Hematopoietic multipotent progenitor cell (in vitro differentiated cells): ENCODE results near the gene ARHGAP30. TPM values are rescaled to one million over a fixed set of nuclear protein-coding genes. Genes with fewer than 3 reads are reported as not detected.
A peak's percentile ranks its signal among the peaks of the same experiment; 100 is the strongest.
"Not testable (repeated sequence)": the region's sequence is repeated elsewhere in the genome, so short reads cannot be mapped to it uniquely, and the experiment has no call there.

ENCODE experiments used
- DNase-seq, 3 donors: peaks; one replicate each; pipeline ENCODE4 v3.0.0-alpha.2; 2011 to 2015; ENCODE audit warnings: low read depth in 2 of 3, low spot score in 2 of 3
- total RNA-seq: library from RNA; depleted of rRNA; stranded (reverse); fragments of >200 nt; gene quantifications from one replicate; pipeline ENCODE4 v1.2.3, GENCODE V29; 2012

The ARHGAP30 gene
- total RNA-seq, 1 donor: 94.5 TPM

DNA sequence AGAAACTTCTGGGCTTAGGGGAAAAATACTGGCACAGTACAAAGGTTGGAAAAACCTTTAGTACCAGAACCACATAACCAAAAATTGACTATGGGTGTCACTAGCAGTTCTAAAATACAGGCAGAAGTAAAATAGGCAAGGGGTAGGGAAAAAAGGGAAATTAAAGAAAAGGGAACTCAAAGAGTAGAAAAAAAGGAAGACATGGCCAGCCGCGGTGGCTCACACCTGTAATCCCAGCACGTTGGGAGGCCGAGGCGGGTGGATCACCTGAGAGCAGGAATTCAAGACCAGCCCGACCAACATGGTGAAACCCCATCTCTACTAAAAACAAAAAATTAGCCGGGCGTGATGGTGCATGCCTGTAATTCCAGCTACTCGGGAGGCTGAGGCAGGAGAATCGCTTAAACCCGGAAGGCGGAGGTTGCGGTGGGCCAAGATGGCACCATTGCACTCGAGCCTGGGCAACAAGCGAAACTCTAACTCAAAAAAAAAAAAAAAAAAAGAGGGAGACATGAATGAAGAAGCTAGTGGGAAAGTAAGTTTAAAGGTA is 50.5 kb downstream of the ARHGAP30 start:
- DNase-seq: not testable (repeated sequence)

DNA sequence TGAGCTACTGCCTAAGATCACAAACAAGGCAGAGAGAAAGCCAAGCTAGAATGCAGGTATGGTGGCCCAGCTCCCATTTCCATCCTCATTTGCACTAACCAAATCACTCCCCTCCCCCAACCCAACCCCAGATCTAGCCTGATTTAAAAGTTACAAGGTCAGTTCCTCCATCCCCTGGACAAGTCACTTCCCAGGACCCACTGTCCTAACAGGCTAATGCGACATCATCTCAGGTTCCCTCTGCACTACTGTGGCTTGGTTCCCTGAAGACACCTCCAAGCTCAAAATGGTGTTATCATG is 51.1 kb downstream of the ARHGAP30 start:
- DNase-seq: no peak

DNA sequence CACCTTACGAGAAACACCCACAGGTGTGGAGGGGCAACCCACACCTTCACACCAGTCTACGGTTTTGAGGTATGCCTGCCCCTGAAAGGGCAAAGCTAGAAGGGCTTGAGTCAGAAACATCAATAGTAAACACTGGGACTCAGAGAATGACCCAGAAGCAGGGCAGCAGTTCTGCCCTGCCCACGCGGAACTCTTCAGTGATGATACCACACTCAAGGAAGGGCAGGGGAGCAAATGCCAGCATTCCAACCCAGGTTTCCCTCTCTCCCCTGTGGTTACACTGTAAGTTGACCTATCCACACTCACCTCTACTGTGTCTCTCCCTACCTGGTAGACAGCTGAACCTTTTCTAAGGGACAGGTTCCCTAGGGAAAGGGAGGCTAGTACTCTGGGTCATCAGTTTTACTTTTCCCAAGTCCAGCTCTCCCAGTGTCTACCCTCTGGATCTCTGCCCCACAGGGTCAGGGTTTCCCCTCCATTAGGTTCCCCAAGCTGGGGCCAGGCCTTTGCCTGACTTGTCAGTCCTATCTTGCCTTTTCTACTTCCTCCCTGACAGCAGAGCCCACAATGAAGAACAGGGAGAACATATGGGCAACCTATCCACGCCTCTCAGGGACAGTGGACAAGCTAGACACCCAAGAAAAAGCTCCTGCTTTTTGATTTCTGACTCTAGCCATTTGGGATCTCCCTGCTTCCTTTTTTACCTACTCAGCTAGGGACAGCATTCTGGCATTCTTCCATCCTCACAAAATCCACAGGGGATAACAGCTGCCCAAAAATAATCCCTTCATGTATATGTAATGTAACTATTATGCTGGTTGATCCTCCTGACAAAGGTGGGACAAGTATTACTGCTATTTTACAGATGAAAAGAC is 51.7 kb downstream of the ARHGAP30 start:
- no peak for DNase-seq

DNA sequence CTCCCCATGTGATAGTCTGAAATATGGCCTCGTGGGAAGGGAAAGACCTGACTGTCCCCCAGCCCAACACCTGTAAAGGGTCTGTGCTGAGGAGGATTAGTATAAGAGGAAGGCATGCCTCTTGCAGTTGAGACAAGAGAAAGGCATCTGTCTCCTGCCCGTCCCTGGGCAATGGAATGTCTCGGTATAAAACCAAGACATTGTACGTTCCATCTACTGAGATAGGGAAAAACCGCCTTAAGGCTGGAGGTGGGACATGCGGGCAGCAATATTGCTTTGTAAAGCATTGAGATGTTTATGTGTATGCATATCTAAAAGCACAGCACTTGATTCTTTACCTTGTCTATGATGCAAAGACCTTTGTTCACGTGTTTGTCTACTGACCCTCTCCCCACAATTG is 52.5 kb downstream of the ARHGAP30 start:
- DNase-seq: not testable (repeated sequence)

DNA sequence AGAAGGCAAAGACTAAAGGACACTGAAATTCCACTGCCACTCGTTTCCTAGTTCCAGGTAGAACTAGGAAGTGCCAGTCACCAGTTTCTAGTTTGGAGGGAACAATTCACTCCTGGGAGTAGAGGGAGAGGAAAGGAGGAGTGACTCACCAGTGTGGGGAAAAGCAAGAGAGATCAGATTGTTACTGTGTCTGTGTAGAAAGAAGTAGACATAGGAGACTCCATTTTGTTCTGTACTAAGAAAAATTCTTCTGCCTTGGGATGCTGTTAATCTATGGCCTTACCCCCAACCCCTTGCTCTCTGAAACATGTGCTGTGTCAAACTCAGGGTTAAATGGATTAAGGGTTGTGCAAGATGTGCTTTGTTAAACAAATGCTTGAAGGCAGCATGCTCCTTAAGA is 53.0 kb downstream of the ARHGAP30 start:
- DNase-seq: not testable (repeated sequence)

DNA sequence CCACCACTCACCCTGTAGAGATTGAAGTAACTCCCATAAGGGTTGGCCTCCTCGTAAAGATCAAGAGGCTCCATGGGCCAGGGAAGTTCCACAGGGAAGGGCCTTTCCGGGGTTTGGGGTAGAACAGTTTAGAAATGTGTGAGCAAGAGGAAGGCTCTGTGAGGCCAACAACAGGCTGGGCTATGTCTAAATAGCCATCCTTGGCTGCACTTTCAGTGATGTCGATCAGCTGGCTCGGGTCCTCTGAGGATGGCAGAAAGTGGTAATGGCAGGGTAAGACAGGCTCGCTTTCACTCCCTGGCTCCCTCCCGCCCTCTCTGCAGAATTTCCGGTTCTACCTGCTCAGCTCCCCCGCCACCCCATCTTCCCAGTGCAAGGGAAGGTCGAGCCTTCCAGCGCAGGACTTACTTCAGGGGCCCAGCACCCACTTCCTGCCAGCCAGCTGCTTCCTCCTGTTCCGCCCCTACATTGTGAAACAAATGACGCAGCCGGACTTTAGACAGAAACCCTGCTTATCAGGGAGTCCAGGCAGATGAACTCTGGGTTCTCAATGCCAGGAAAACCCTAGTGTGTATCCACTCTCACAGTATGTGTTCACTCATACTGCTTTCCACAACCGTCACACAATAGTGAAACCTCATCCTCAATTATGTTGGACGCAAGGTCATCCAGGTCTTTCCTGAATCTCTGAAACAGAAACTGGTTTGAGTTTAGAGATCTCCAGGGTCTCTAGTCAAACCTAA is 56.0 kb downstream of the ARHGAP30 start:
- DNase-seq: peak in 2 of 3 donors; percentile 93 to 99

DNA sequence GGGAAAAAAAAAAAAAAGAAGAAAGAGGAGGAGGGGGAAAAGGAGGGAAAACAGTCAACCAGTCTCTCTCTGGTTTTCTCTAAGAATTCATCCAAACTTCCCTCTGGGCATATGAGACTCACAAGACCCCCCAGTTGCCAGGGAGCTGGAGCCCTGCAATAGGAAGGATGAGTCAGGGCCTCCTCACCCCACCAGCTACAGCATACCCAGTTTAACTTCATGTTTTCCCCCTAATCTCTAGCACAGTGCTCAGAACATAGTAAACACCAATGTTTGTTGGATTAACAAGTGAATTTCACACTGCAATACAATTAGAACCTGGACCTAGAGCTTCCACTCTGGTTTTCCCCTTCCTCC is 56.6 kb downstream of the ARHGAP30 start:
- DNase-seq: peak in 2 of 3 donors; percentile 41 to 67

DNA sequence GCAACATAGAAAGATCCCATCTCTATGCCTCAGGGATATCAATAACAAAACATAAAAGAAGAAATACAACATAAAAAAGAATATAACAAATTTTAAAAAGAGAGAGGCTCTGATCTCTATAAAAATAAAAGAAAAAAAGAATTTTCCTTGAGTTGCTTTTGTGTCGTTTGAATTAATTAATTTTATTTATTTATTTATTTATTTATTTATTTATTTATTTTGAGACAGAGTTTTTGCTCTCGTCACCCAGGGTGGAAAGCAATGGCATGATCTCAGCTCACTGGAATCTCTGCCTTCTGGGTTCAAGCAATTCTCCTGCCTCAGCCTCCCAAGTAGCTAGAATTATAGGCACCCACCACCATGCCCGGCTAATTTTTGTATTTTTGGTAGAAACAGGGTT is 57.3 kb downstream of the ARHGAP30 start:
- no peak for DNase-seq

DNA sequence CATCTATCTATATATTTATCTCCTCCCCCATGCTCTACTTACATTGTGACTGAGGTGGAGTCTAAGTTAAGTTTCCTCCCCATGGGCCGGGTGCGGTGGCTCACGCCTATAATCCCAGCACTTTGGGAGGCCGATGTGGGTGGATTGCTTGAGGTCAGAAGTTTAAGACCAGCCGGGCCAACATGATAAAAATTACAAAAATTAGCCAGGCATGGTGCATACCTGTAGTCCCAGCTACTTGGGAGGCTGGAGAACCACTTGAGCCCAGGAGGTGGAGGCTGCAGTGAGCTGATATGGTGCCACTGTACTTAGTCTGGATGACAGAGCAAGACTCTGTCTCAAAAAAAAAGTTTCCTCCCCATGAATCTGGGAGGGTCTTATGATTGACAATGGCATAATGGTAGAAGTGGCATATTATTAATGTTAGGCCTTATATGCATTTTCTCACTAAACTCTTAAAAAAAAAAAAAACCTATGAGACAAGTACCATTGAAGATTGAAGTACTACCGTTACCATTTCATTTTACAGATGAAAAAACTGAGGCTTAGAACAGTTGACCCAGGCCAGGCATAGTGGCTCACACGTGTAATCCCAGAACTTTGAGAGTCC is 60.0 kb downstream of the ARHGAP30 start:
- no peak for DNase-seq

DNA sequence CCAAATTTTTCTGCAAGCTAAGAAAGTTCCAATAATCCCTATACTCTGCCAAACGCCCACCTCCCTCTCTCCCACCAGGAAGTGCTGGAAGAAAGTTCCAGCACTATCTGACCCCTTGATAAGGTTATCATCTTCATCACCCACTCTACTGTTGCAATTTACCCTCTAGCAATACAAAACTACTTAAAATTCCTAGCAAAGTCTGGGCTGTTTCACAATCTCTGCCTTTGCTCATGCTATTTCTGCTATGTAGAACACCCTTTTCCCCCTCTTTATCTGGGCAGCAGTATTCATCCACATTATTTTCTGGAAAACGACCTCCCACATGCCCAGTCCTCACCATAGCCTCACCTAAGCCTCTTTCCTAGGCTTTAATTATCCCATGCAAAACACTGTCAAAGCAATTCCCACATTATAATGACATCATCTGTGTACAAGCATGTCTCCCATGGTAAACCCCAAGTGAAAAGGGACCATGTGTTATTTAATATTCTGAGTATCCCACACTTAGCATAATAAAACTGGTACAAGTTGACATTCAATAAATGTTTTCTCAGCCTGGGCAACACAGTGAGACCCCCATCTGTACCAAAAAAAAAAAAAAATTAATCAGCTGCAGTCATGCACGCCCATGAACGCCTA is 60.7 kb downstream of the ARHGAP30 start:
- DNase-seq: no peak

DNA sequence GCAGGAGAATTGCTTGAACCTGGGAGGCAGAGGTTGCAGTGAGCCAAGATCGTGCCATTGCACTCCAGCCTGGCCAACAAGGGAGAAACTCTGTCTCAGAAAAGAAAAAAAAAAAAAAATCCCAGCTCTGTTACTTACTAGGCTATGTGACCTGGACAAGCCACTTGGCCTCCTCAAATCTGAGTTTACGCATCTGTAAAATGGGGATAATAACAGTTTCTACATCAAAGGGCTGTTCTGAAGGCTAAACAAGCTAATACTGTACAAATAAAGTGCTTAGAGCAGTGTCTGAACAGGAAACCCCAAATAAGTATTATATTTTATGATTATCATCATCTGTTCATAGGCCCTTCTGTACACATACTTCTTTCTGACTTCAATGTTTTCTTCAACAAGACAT is 62.3 kb downstream of the ARHGAP30 start:
- no peak for DNase-seq

DNA sequence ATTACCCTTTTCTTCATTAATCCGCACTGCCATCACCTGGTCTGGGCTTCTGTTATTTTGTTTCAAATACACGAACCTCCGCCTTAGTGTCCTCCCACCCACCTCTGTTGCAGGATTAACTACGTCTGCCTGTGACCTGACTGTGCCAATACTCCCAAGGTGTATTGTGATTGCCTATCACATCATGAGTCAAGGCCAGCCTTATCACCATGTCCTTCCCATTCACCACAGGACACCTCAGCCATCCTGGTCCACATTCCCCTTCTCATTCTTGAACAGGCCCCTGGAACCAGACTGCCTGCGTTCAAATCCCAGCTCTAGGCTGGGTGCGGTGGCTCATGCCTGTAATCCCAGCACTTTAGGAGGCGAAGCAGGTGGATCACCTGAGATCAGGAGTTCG is 63.1 kb downstream of the ARHGAP30 start:
- no peak for DNase-seq

DNA sequence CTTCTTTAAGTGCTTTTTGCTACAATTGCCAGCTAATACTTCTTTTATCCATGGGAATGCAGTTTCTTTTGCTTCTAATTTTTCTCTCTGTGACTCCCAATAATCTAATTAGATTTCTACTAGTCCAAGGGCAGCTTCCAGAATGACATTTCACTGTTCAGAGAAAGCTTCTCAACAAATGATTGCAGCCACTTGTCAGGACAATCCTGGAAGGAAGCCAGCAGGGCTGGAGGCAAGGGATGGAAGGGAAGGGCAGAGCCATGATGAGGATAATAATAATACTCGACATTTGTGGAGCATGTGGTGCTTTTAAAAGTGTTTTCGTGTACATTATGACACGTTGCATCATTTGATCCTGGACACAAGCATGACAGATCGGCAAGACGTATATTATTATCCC is 68.2 kb downstream of the ARHGAP30 start:
- DNase-seq: no peak

DNA sequence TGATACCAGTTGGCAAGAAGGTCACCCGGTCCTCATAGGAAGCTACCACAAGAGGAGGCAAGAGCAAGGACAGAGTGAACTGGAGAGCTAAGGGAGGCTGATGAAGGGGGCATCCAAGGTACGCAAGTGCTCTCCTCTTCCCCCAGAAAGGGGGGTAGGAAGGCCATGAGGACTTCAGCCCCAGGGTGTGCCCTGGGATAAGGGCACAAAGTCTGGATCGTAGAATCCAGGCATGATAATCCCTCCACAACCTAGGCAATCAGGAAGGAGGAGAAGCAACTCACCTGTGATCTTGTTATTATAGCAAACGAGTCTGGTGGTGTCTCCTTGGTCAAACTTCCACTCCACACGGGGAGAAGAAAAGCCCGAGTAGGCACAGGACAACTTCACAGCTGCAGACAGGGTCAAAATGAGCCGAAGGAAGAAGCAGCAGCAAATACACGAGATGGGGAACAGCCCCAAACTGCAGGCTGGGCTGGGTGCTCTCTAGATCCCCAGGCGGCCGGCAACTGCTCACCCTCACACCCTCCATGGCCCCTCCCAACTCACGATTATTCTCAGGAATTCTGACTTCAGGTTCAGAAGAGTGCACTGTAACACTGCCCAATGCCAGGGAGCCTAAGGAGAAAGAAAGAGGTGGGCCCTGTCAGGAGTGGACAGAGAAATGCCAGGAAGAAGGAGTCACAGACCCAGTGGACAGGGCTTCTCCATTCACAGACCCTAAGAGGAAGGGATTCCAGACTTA is 68.8 kb downstream of the ARHGAP30 start:
- DNase-seq: no peak

DNA sequence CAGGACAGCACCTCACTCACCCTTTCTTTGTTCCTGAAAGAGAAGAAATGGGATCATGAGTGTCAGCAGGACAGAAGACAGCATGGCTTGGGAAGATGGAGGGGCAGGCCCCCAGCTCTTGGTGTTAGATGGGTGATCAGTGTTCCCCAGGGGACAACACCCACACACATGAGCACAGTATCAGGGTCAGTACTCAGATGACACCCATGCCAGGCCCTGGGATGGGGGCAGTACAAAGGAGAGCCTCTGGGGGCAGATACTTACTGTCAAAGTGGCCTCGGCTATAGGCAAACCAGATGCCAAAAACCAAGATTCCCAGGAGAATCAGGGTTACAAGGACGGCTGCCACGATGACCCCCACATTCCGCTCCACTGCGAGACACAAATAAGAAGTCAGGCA is 70.3 kb downstream of the ARHGAP30 start:
- no peak for DNase-seq

DNA sequence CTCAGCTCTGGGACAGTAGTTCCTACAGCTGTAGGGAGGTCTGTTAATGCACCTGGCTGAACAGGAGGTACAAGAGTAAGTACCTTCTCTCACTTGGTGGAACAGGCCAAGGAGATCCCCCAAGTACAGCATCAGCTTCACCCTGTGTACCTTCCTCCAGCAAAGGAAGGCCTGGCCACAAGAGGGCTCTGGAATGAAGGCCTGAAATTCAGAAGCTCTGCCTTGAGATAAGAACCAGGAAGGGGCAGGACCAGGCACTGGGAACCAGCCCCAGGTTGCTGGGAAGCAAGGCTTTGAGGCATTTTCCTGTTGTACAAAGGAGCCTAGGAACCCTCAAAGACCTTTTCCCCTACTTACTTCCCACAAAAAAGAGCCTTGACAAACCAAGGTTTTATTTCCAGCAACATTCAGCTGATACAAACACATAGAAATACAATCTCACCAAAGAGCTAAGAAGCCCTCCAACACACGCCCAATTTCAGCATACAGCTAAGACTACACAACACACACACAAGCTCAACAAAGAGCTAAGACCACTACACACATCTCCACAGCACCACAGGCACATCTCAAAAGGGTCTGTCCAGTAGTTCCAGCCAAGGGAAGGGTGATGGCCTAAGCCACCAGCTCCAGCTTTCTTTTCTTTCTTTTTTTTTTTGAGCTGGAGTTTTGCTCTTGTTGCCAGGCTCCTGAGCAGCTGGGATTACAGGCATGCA is 72.2 kb downstream of the ARHGAP30 start:
- DNase-seq: peak in 1 of 3 donors; percentile 67
